Activated CD8-positive, alpha-beta T cell treated with anti-CD3 and anti-CD28 coated beads for 36 hours (primary cell): Measurements from ENCODE around the gene BIRC2. TPM values are rescaled to one million over a fixed set of nuclear protein-coding genes. Genes with fewer than 3 reads are reported as not detected.

ENCODE experiments used
- ATAC-seq: fragments of 200-7000 bp; cut with Tn5 transposase; one replicate; pipeline ENCODE4 v1.10.0; 2021; ENCODE audit warnings: mild to moderate bottlenecking, moderate library complexity
- CTCF ChIA-PET: fragments of 350-600 bp; sonication (Branson Sonifier 250); formaldehyde crosslinking; loops from one replicate; lab custom pipeline; 2021; ENCODE audit warnings: antibody characterized with exemption; lab: Charles Lee
- POLR2A ChIA-PET: fragments of 350-600 bp; sonication (Branson Sonifier 250); formaldehyde crosslinking; loops from one replicate; lab custom pipeline; 2021; ENCODE audit warnings: antibody characterized with exemption; lab: Charles Lee
- DNase-seq: peaks from one replicate; pipeline ENCODE4 v3.0.0-alpha.2; 2020
- H3K27ac Mint-ChIP-seq: one replicate; pipeline ENCODE4 v1.8.0; 2021; ENCODE audit warnings: mild to moderate bottlenecking, mixed read lengths
- H3K27me3 Mint-ChIP-seq: one replicate; pipeline ENCODE4 v1.8.0; 2021; ENCODE audit warnings: mixed read lengths
- H3K36me3 Mint-ChIP-seq: one replicate; pipeline ENCODE4 v1.8.0; 2021; ENCODE audit warnings: low read depth, mixed read lengths
- H3K4me1 Mint-ChIP-seq: one replicate; pipeline ENCODE4 v1.8.0; 2021; ENCODE audit warnings: low read depth, mixed read lengths
- H3K4me3 Mint-ChIP-seq: one replicate; pipeline ENCODE4 v1.8.0; 2021; ENCODE audit warnings: mild to moderate bottlenecking, moderate library complexity, mixed read lengths
- H3K9me3 Mint-ChIP-seq: one replicate; pipeline ENCODE4 v1.8.0; 2021; ENCODE audit warnings: mixed read lengths
- CTCF ChIP-seq: fragments of 200-600 bp; IDR thresholded peaks from one replicate; pipeline ENCODE4 v1.8.0; 2022; ENCODE audit warnings: antibody characterized with exemption, mild to moderate bottlenecking
- intact Hi-C: fragments of 100-400 bp; cut with micrococcal nuclease; formaldehyde crosslinking; loops from one replicate; pipeline ENCODE4 v1.10.0; 2022
- total RNA-seq, 2 experiments: library from RNA; stranded (reverse); gene quantifications; one replicate each; pipeline ENCODE4 v1.2.3, GENCODE V29; 2021

Gene BIRC2
- total RNA-seq, 2 experiments from 2014 or later: 29.8 to 32.9 TPM

- Mint-ChIP-seq H3K4me1 (peaks cover 30% of the 10 kb centered on the region), H3K27ac (no peak overlapping the region), H3K9me3 (no peaks in the 10 kb centered on the region), H3K4me3 (no peak overlapping the region), H3K27me3 (no peaks in the 10 kb centered on the region), H3K36me3 (peaks cover 45% of the 10 kb centered on the region)
- no peak for TF ChIP-seq CTCF
- intact Hi-C loops: no loop called here
- DNase-seq (no peak), ATAC-seq (no peak)
- ChIA-PET POLR2A (interaction anchor here (0.6 kb wide), 1 partner anchor 55 kb away, joined by 3 read pairs; no protein-coding TSS in a partner anchor), CTCF (interaction anchor here (1.0 to 2.7 kb wide), 5 partner anchors 15 to 87 kb away, joined by 3 to 21 read pairs (median 5); no protein-coding TSS in a partner anchor)
Observed at GRCh38 chr11:102375720-102376399, 28.8 kb downstream of the BIRC2 start.

GRCh38 chr11:102377891-102378290 is 30.9 kb downstream of the BIRC2 start:
- Mint-ChIP-seq H3K27ac (no peak overlapping the region), H3K36me3 (peaks cover 44% of the 10 kb centered on the region), H3K4me3 (no peak overlapping the region), H3K9me3 (no peaks in the 10 kb centered on the region), H3K4me1 (peaks cover 33% of the 10 kb centered on the region), H3K27me3 (no peaks in the 10 kb centered on the region)
- DNase-seq (no peak), ATAC-seq (no peak)
- intact Hi-C loops: no loop called here
- CTCF ChIA-PET: interaction anchor here (1.1 to 6.5 kb wide), 2 partner anchors 14 to 35 kb away, joined by 3 to 59 read pairs; no protein-coding TSS in a partner anchor
- TF ChIP-seq CTCF: no peak
- POLR2A ChIA-PET: no interaction called here

GRCh38 chr11:102378818-102379217 is 31.8 kb downstream of the BIRC2 start:
- Mint-ChIP-seq H3K4me3 (no peak overlapping the region), H3K4me1 (peaks cover 31% of the 10 kb centered on the region), H3K36me3 (peaks cover 42% of the 10 kb centered on the region), H3K9me3 (no peaks in the 10 kb centered on the region), H3K27ac (no peak overlapping the region), H3K27me3 (no peaks in the 10 kb centered on the region)
- no peak for TF ChIP-seq CTCF
- ChIA-PET CTCF (interaction anchor here (1.1 to 6.5 kb wide), 3 partner anchors 13 to 234 kb away, joined by 3 to 59 read pairs (median 3); no protein-coding TSS in a partner anchor), POLR2A (no interaction called here)
- DNase-seq (no peak), ATAC-seq (peak; percentile 84)
- intact Hi-C loops: no loop called here

GRCh38 chr11:102382384-102382783 is 35.4 kb downstream of the BIRC2 start:
- no peak for TF ChIP-seq CTCF
- intact Hi-C loops: no loop called here
- ATAC-seq: no peak
- CTCF ChIA-PET: interaction anchor here (0.9 to 6.5 kb wide), 4 partner anchors 9 to 114 kb away, joined by 3 to 59 read pairs (median 11); no protein-coding TSS in a partner anchor
- Mint-ChIP-seq H3K36me3 (peaks cover 46% of the 10 kb centered on the region), H3K9me3 (no peaks in the 10 kb centered on the region), H3K4me3 (no peak overlapping the region), H3K27me3 (no peaks in the 10 kb centered on the region), H3K4me1 (peaks cover 40% of the 10 kb centered on the region), H3K27ac (no peak overlapping the region)
- POLR2A ChIA-PET: interaction anchor here (0.7 to 2.6 kb wide), 2 partner anchors 10 to 96 kb away, joined by 3 to 8 read pairs; no protein-coding TSS in a partner anchor
- no peak for DNase-seq

- CTCF ChIA-PET: interaction anchor here (1.0 to 6.5 kb wide), 5 partner anchors 8 to 229 kb away, joined by 3 to 59 read pairs (median 4); no protein-coding TSS in a partner anchor
- ATAC-seq: no peak
- no peak for DNase-seq
- intact Hi-C loops: no loop called here
- no peak overlapping the region for H3K4me3 Mint-ChIP-seq
- H3K27me3 Mint-ChIP-seq: no peaks in the 10 kb centered on the region
- H3K36me3 Mint-ChIP-seq: peaks cover 48% of the 10 kb centered on the region
- no peak for TF ChIP-seq CTCF
- H3K9me3 Mint-ChIP-seq: peaks cover 5% of the 10 kb centered on the region
- H3K4me1 Mint-ChIP-seq: peaks cover 37% of the 10 kb centered on the region
- H3K27ac Mint-ChIP-seq: no peak overlapping the region
- POLR2A ChIA-PET: interaction anchor here (1.4 to 2.6 kb wide), 2 partner anchors 9 to 14 kb away, joined by 5 to 8 read pairs; no protein-coding TSS in a partner anchor
Observed at GRCh38 chr11:102383839-102384238, 36.8 kb downstream of the BIRC2 start.
